PFSK-1 (cell line): ENCODE data around the gene ZBED4.

Experiments
- POLR2AphosphoS5 ChIP-seq: IDR thresholded peaks from 2 replicates; pipeline ENCODE4 v1.6.1; 2012; ENCODE audit warnings: low read depth, mild to moderate bottlenecking, control low read depth, low read length, moderate library complexity
- TAF1 ChIP-seq: IDR thresholded peaks from 2 replicates; pipeline ENCODE4 v1.6.1; 2012; ENCODE audit warnings: low read length, control low read depth, borderline replicate concordance; ENCODE audit not compliant: insufficient read depth
- TF ChIP-seq, protein P1 (sequence below), 2 experiments: IDR thresholded peaks; 2 replicates each; pipeline versions ENCODE4 v1.6.1 to v1.8.0; 2011 to 2012; ENCODE audit warnings: low read depth in 2 of 2, low read length in 2 of 2, control low read depth in 1 of 2, inconsistent platforms in 1 of 2, mild to moderate bottlenecking in 1 of 2, moderate library complexity in 1 of 2; ENCODE audit not compliant: insufficient read depth in 1 of 2

DNA sequence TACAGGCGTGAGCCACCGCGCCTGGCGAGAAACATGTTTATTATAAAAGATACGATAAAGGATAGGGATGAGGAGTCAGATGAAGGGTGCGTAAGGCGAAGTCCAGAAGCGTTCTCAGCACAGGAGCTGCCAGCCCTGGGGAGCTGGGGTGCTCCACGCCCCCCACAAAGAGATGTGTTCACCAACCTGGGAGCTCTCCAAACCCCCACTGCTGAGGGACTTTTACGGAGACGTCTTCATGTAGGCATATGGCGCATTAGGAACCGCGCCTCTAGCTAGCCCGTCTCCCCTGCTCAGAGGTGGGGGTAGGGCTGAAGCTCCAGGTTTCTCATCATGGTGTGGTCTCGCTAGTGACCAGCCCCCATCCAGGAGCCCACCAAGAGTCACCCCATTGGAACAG, 8.4 kb upstream of the ZBED4 start:
- TF ChIP-seq, protein P1, sequence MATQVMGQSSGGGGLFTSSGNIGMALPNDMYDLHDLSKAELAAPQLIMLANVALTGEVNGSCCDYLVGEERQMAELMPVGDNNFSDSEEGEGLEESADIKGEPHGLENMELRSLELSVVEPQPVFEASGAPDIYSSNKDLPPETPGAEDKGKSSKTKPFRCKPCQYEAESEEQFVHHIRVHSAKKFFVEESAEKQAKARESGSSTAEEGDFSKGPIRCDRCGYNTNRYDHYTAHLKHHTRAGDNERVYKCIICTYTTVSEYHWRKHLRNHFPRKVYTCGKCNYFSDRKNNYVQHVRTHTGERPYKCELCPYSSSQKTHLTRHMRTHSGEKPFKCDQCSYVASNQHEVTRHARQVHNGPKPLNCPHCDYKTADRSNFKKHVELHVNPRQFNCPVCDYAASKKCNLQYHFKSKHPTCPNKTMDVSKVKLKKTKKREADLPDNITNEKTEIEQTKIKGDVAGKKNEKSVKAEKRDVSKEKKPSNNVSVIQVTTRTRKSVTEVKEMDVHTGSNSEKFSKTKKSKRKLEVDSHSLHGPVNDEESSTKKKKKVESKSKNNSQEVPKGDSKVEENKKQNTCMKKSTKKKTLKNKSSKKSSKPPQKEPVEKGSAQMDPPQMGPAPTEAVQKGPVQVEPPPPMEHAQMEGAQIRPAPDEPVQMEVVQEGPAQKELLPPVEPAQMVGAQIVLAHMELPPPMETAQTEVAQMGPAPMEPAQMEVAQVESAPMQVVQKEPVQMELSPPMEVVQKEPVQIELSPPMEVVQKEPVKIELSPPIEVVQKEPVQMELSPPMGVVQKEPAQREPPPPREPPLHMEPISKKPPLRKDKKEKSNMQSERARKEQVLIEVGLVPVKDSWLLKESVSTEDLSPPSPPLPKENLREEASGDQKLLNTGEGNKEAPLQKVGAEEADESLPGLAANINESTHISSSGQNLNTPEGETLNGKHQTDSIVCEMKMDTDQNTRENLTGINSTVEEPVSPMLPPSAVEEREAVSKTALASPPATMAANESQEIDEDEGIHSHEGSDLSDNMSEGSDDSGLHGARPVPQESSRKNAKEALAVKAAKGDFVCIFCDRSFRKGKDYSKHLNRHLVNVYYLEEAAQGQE (IDR thresholded peaks at IDR 0.05; ENCODE audit: insufficient read depth in 1 of 2, low read depth in 2 of 2, low read length in 2 of 2) = no peak
- TF ChIP-seq TAF1 = no peak
- no peak for TF ChIP-seq POLR2AphosphoS5
